ENCODE measurements around the gene KREMEN1. TPM values are rescaled to one million over a fixed set of nuclear protein-coding genes. Genes with fewer than 3 reads are reported as not detected.

Gene KREMEN1
- total and polyA plus RNA-seq, 2 of the 4 experiments (the other 2 are of a cell fraction): 2.9 to 4.6 TPM

DNA sequence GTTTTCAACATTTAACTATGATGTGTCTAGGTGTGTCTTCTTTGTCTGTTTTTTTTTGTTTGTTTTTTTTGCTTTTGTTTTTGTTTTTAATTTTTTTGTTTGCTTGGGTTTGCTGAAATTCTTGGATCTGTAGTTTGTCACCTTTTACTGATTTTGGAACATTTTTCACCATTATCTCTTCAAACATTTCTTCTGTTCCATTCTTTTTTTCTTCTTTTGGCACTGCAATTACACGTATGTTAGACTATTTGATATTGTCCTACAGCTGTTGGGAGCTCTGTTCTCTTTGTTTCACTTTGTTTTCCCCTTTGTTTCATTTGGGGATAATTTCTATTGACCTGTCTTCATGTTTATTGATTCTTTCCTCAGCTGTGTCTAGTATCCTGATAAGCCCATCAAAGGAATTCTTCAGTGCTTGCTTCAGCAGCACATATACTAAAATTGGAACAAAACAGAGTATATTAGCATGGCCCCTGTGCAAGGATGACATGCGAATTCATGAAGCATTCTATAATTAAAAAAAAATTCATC is 60.8 kb downstream of the KREMEN1 start:
- peaks cover 4% of the 10 kb centered on the region for H3K9me1 ChIP-seq (ENCODE audit: insufficient read depth, low read length)
- H4K91ac ChIP-seq (ENCODE audit: insufficient read depth, low read depth, low read length): no peak overlapping the region
- H2BK20ac ChIP-seq (ENCODE audit: low read depth, low read length): no peak overlapping the region
- no peaks in the 10 kb centered on the region for H3K79me1 ChIP-seq (ENCODE audit: low read depth in 1 of 2, low read length in 2 of 2)
- H3K23ac ChIP-seq (ENCODE audit: low read depth, low read length): no peak overlapping the region
- ATAC-seq (ENCODE audit: low read depth) (no peak), DNase-seq (no peak)
- H3K4ac ChIP-seq (ENCODE audit: low read depth, low read length): no peak overlapping the region
- no peaks in the 10 kb centered on the region for H3K9me3 ChIP-seq (ENCODE audit: control insufficient read depth, insufficient read depth, low read length)
- no TSS peak for BruUV-seq (replicated peaks)
- H2AK5ac ChIP-seq (ENCODE audit: low read depth, low read length): no peak overlapping the region
- CTCF ChIA-PET: no interaction called here
- POLR2A ChIA-PET (ENCODE audit: unreplicated experiment): no interaction called here
- intact Hi-C loops (cut with micrococcal nuclease): no loop called here
- no peak overlapping the region for H2AK9ac ChIP-seq (replicated peaks; ENCODE audit: low read depth, low read length, poor library complexity)
- H3K4me2 ChIP-seq (ENCODE audit: low read depth, low read length): no peak overlapping the region
- no peak overlapping the region for H3K9ac ChIP-seq (ENCODE audit: low read depth, low read length)
- dilution Hi-C loops (cut with HindIII; ENCODE audit: low sequenced_read_pairs, unreplicated experiment): no loop called here
- H4K8ac ChIP-seq (ENCODE audit: low read depth in 2 of 2, low read length in 2 of 2): no peak overlapping the region
- no peak overlapping the region for H3K4me3 ChIP-seq (ENCODE audit: insufficient read depth, low read depth, low read length)
- no peak overlapping the region for H2AFZ ChIP-seq (replicated peaks; ENCODE audit: low read length, poor library complexity)
- peaks cover 3% of the 10 kb centered on the region; the same call in 1 of the 2 replicates for H3K4me1 ChIP-seq (ENCODE audit: control insufficient read depth, insufficient read depth, low read length)
- no peaks in the 10 kb centered on the region for H4K20me1 ChIP-seq (ENCODE audit: insufficient read depth, low read length)
- peaks cover 5% of the 10 kb centered on the region; the same call in 1 of the 2 replicates for H3K36me3 ChIP-seq (ENCODE audit: control insufficient read depth, insufficient read depth, low read length)
- H3K56ac ChIP-seq (ENCODE audit: extremely low read depth, insufficient read depth, low read length): no peak overlapping the region
- H4K5ac ChIP-seq (ENCODE audit: low read depth, low read length): no peak overlapping the region
- H2BK15ac ChIP-seq (ENCODE audit: low read depth, low read length): no peak overlapping the region
- TF ChIP-seq RCOR1 (IDR thresholded peaks at IDR 0.05; ENCODE audit: insufficient replicate concordance, low read length): no peak
- no peak for TF ChIP-seq RFX5 (IDR thresholded peaks at IDR 0.05; ENCODE audit: low read depth, low read length)
- TF ChIP-seq RAD21 (IDR thresholded peaks at IDR 0.05; ENCODE audit: low read length): no peak
- no peak for TF ChIP-seq NFE2L2 (IDR thresholded peaks at IDR 0.05; ENCODE audit: low read depth, low read length)
- no peak for TF ChIP-seq CHD1 (IDR thresholded peaks at IDR 0.05; ENCODE audit: low read depth, low read length)
- no peak for TF ChIP-seq BHLHE40 (IDR thresholded peaks at IDR 0.05; ENCODE audit: low read depth, low read length)
- TF ChIP-seq MAZ (IDR thresholded peaks at IDR 0.05; ENCODE audit: borderline replicate concordance, low read depth, low read length): no peak
- no peak for TF ChIP-seq MXI1 (IDR thresholded peaks at IDR 0.05; ENCODE audit: borderline replicate concordance, low read depth, low read length)
- no peak overlapping the region for H3K14ac ChIP-seq (replicated peaks; ENCODE audit: low read depth, low read length)
- H2BK5ac ChIP-seq (ENCODE audit: low read depth, low read length, poor library complexity, severe bottlenecking): no peak overlapping the region
- WGBS, 2 experiments (ENCODE audit: extremely low coverage in 2 of 2, insufficient read length in 1 of 2): no CpG with 5 or more reads among the region's 2 CpGs
- H3K27ac ChIP-seq (ENCODE audit: insufficient read depth, low read length): no peak overlapping the region
- no peak overlapping the region for H3K18ac ChIP-seq (ENCODE audit: low read depth, low read length)
- H3K27me3 ChIP-seq (ENCODE audit: control insufficient read depth, insufficient read depth, low read length): no peaks in the 10 kb centered on the region
- in situ Hi-C loops (cut with MboI; ENCODE audit: low sequenced_read_pairs): no loop called here
- no peak overlapping the region for H2BK120ac ChIP-seq (ENCODE audit: low read depth, low read length)
